Large intestine (tissue), 3 donors: Measurements from ENCODE around the gene ARHGAP33. TPM values are rescaled to one million over a fixed set of nuclear protein-coding genes. Genes with fewer than 3 reads are reported as not detected.
A peak's percentile ranks its signal among the peaks of the same experiment; 100 is the strongest.

Source experiments
- DNase-seq, 2 donors: peaks; one replicate each; pipeline versions ENCODE4 v3.0.0 to v3.0.0-alpha.2; 2013
- H3K27ac ChIP-seq: one replicate; pipeline ENCODE4 v1.5.1; 2013; ENCODE audit warnings: low read length
- H3K27me3 ChIP-seq: 2 replicates; pipeline ENCODE4 v1.6.1; 2013; ENCODE audit warnings: low read length; ENCODE audit not compliant: control insufficient read depth, insufficient read depth
- H3K36me3 ChIP-seq: 2 replicates; pipeline ENCODE4 v1.6.1; 2013; ENCODE audit warnings: low read length; ENCODE audit not compliant: control insufficient read depth, insufficient read depth
- H3K4me1 ChIP-seq: one replicate; pipeline ENCODE4 v1.6.1; 2013; ENCODE audit warnings: low read length; ENCODE audit not compliant: control insufficient read depth, insufficient read depth
- H3K4me3 ChIP-seq: one replicate; pipeline ENCODE4 v1.5.1; 2013; ENCODE audit warnings: low read length
- H3K9me3 ChIP-seq: one replicate; pipeline ENCODE4 v1.6.1; 2013; ENCODE audit warnings: mild to moderate bottlenecking, low read depth, low read length, moderate library complexity; ENCODE audit not compliant: control insufficient read depth
- WGBS: methylation state at CpG from one replicate; pipeline ENCODE4 v1.1.5; 2013; ENCODE audit warnings: low lambda C conversion rate; ENCODE audit not compliant: insufficient coverage; 5-methylcytosine and 5-hydroxymethylcytosine counted together
- polyA plus RNA-seq: library from polyadenylated mRNA; unstranded; fragments of 120-200 nt; gene quantifications from one replicate; pipeline ENCODE4 v1.2.1, GENCODE V29; 2013

ARHGAP33 gene
- polyA plus RNA-seq, 1 donor: 22.2 TPM

- no peak overlapping the region for H3K27ac ChIP-seq
- H3K27me3 ChIP-seq: no peaks in the 10 kb centered on the region
- peaks cover 19% of the 10 kb centered on the region for H3K4me1 ChIP-seq
- no peaks in the 10 kb centered on the region for H3K9me3 ChIP-seq
- WGBS: no CpG with 5 or more reads among the region's 9 CpGs
- H3K36me3 ChIP-seq: peaks cover 20% of the 10 kb centered on the region
- no peak for DNase-seq
- no peak overlapping the region for H3K4me3 ChIP-seq
Observed at GRCh38 chr19:35781650-35782049, 6.3 kb downstream of the ARHGAP33 start.

- WGBS: no CpG with 5 or more reads among the region's 12 CpGs
- Histone ChIP-seq H3K27ac (no peak overlapping the region), H3K36me3 (peaks cover 20% of the 10 kb centered on the region), H3K27me3 (no peaks in the 10 kb centered on the region), H3K9me3 (no peaks in the 10 kb centered on the region), H3K4me3 (no peak overlapping the region), H3K4me1 (peaks cover 17% of the 10 kb centered on the region)
- DNase-seq: no peak
Observed at GRCh38 chr19:35782589-35782988, 7.2 kb downstream of the ARHGAP33 start.

GRCh38 chr19:35783469-35784434, 8.4 kb downstream of the ARHGAP33 start:
- no peak overlapping the region for H3K4me3 ChIP-seq

GRCh38 chr19:35784503-35785338, 9.4 kb downstream of the ARHGAP33 start:
- Histone ChIP-seq H3K36me3 (peaks cover 13% of the 10 kb centered on the region), H3K4me3 (no peak overlapping the region), H3K4me1 (peaks cover 17% of the 10 kb centered on the region), H3K9me3 (no peaks in the 10 kb centered on the region), H3K27ac (no peak overlapping the region), H3K27me3 (no peaks in the 10 kb centered on the region)
- WGBS: no CpG with 5 or more reads among the region's 45 CpGs
- no peak for DNase-seq

More at GRCh38 chr19:35783469-35784434, 8.4 kb downstream of the ARHGAP33 start:
- WGBS: no CpG with 5 or more reads among the region's 28 CpGs
- Histone ChIP-seq H3K27ac (no peak overlapping the region), H3K4me1 (peaks cover 17% of the 10 kb centered on the region), H3K36me3 (peaks cover 16% of the 10 kb centered on the region), H3K27me3 (no peaks in the 10 kb centered on the region), H3K9me3 (no peaks in the 10 kb centered on the region)
- no peak for DNase-seq

- Histone ChIP-seq H3K4me3 (no peak overlapping the region), H3K27me3 (no peaks in the 10 kb centered on the region), H3K36me3 (peaks cover 9% of the 10 kb centered on the region), H3K9me3 (no peaks in the 10 kb centered on the region), H3K4me1 (peaks cover 17% of the 10 kb centered on the region), H3K27ac (no peak overlapping the region)
- DNase-seq: no peak
- WGBS: no CpG with 5 or more reads among the region's 10 CpGs
Observed at GRCh38 chr19:35785339-35785627, 9.9 kb downstream of the ARHGAP33 start.

- peak; percentile 25 to 73 for DNase-seq
- Histone ChIP-seq H3K36me3 (peaks cover 6% of the 10 kb centered on the region), H3K27ac (no peak overlapping the region), H3K9me3 (no peaks in the 10 kb centered on the region), H3K4me1 (peaks cover 17% of the 10 kb centered on the region), H3K4me3 (no peak overlapping the region), H3K27me3 (no peaks in the 10 kb centered on the region)
- no CpG with 5 or more reads among the region's 31 CpGs for WGBS
Observed at GRCh38 chr19:35786299-35787160, 11.2 kb downstream of the ARHGAP33 start.

- Histone ChIP-seq H3K4me1 (peaks cover 17% of the 10 kb centered on the region), H3K27ac (no peak overlapping the region), H3K9me3 (no peaks in the 10 kb centered on the region), H3K36me3 (peaks cover 4% of the 10 kb centered on the region), H3K4me3 (no peak overlapping the region), H3K27me3 (no peaks in the 10 kb centered on the region)
- no CpG with 5 or more reads among the region's 15 CpGs for WGBS
- DNase-seq: no peak
Observed at GRCh38 chr19:35787227-35787799, 11.9 kb downstream of the ARHGAP33 start.

GRCh38 chr19:35788205-35788960, 13.0 kb downstream of the ARHGAP33 start:
- peaks cover 16% of the 10 kb centered on the region for H3K4me1 ChIP-seq
- H3K36me3 ChIP-seq: no peaks in the 10 kb centered on the region
- no peak for DNase-seq
- H3K9me3 ChIP-seq: no peaks in the 10 kb centered on the region
- H3K27me3 ChIP-seq: no peaks in the 10 kb centered on the region
- no CpG with 5 or more reads among the region's 12 CpGs for WGBS
- no peak overlapping the region for H3K4me3 ChIP-seq
- no peak overlapping the region for H3K27ac ChIP-seq

- Histone ChIP-seq H3K27me3 (no peaks in the 10 kb centered on the region), H3K4me3 (no peak overlapping the region)
Observed at GRCh38 chr19:35789195-35789977, 14.0 kb downstream of the ARHGAP33 start.

More at GRCh38 chr19:35789195-35789977, 14.0 kb downstream of the ARHGAP33 start:
- Histone ChIP-seq H3K36me3 (no peaks in the 10 kb centered on the region), H3K9me3 (no peaks in the 10 kb centered on the region), H3K4me1 (peaks cover 13% of the 10 kb centered on the region), H3K27ac (no peak overlapping the region)
- no peak for DNase-seq
- no CpG with 5 or more reads among the region's 11 CpGs for WGBS
